Measurements from ENCODE around the gene BPIFA3.
"Not testable (repeated sequence)": the region's sequence is repeated elsewhere in the genome, so short reads cannot be mapped to it uniquely, and the experiment has no call there.

The BPIFA3 gene

GRCh38 chr20:33217052-33217451 lies at the start of gene BPIFA3:
TSS of gene BPIFA3 (plus strand) at chr20:33217352. CDS start at chr20:33217537, 185 bp downstream.
- DNase-seq: no peak

GRCh38 chr20:33167859-33168258 lies 49.3 kb upstream of the BPIFA3 start, which contains the start of gene BPIFA2:
TSS of gene BPIFA2 (plus strand) at chr20:33168159. CDS start at chr20:33169146, 987 bp downstream.
- DNase-seq: peak; percentile 29

- peak; percentile 79 for DNase-seq
These were observed 47.9 kb upstream of the BPIFA3 start for GRCh38 chr20:33169176-33169794.

GRCh38 chr20:33172781-33173180 lies 44.4 kb upstream of the BPIFA3 start:
- no peak for DNase-seq

GRCh38 chr20:33175123-33175522 lies 42.0 kb upstream of the BPIFA3 start:
- DNase-seq: no peak

GRCh38 chr20:33176101-33176500 lies 41.1 kb upstream of the BPIFA3 start:
- DNase-seq: no peak

- DNase-seq: no peak
These were observed 39.3 kb upstream of the BPIFA3 start for GRCh38 chr20:33177866-33178265.

- no peak for DNase-seq
These were observed 38.4 kb upstream of the BPIFA3 start for GRCh38 chr20:33178726-33179125.

- no peak for DNase-seq
These were observed 37.0 kb upstream of the BPIFA3 start for GRCh38 chr20:33180169-33180568.

GRCh38 chr20:33181482-33182093 lies 35.6 kb upstream of the BPIFA3 start:
- DNase-seq: no peak

GRCh38 chr20:33183312-33183711 lies 33.8 kb upstream of the BPIFA3 start:
- DNase-seq: no peak

GRCh38 chr20:33185031-33185590 lies 32.0 kb upstream of the BPIFA3 start:
- DNase-seq: not testable (repeated sequence)

GRCh38 chr20:33187491-33187890 lies 29.7 kb upstream of the BPIFA3 start:
- no peak for DNase-seq

GRCh38 chr20:33188421-33188820 lies 28.7 kb upstream of the BPIFA3 start:
- no peak for DNase-seq

- DNase-seq: no peak
These were observed 25.7 kb upstream of the BPIFA3 start for GRCh38 chr20:33191484-33191883.

GRCh38 chr20:33191955-33192354 lies 25.2 kb upstream of the BPIFA3 start:
- no peak for DNase-seq

GRCh38 chr20:33192912-33193501 lies 24.1 kb upstream of the BPIFA3 start:
- DNase-seq: no peak

GRCh38 chr20:33199026-33199425 lies 18.1 kb upstream of the BPIFA3 start:
- no peak for DNase-seq

- DNase-seq: no peak
These were observed 14.7 kb upstream of the BPIFA3 start for GRCh38 chr20:33202451-33202850.

- no peak for DNase-seq
These were observed 13.7 kb upstream of the BPIFA3 start for GRCh38 chr20:33203444-33203843.

- peak; percentile 65 for DNase-seq
These were observed 7.4 kb upstream of the BPIFA3 start for GRCh38 chr20:33209789-33210188.

- DNase-seq: no peak
These were observed 6.8 kb upstream of the BPIFA3 start for GRCh38 chr20:33210371-33210770.

GRCh38 chr20:33211817-33212424 lies 5.2 kb upstream of the BPIFA3 start:
- no peak for DNase-seq

GRCh38 chr20:33224399-33224798 lies 7.2 kb downstream of the BPIFA3 start:
- DNase-seq: no peak
